GM18511 (cell line): ENCODE measurements around the gene TRIM31.

Source experiments
- ATAC-seq: cut with Tn5 transposase; IDR thresholded peaks from one replicate; pipeline ENCODE4 v1.9.1; 2021; ENCODE audit warnings: mild to moderate bottlenecking, moderate library complexity; ENCODE audit not compliant: unreplicated experiment

The TRIM31 gene

GRCh38 chr6:30055513-30055912, 57.4 kb downstream of the TRIM31 start:
- ATAC-seq: no peak

- no peak for ATAC-seq
Measured at GRCh38 chr6:30053682-30054081, 59.2 kb downstream of the TRIM31 start.
